Adrenal gland (tissue), 5 donors: ENCODE data around the gene ZNF516.

Experiments used
- CTCF ChIP-seq, 6 experiments: fragments of 450-650 bp in 4 of 6; fragments of 200-600 bp in 2 of 6; sonication (generic) in 1 of 6; IDR thresholded peaks; 1 replicate in 5 of 6; 2 replicates in 1 of 6; pipeline versions ENCODE4 v1.5.1 to v1.8.0; 2016 to 2021; ENCODE audit warnings: antibody characterized with exemption in 6 of 6, mild to moderate bottlenecking in 2 of 6, moderate library complexity in 1 of 6
- POLR2A ChIP-seq, 2 donors: fragments of 450-650 bp; IDR thresholded peaks; one replicate each; pipeline ENCODE4 v1.6.1; 2017; ENCODE audit warnings: antibody characterized with exemption in 2 of 2, mild to moderate bottlenecking in 2 of 2, moderate library complexity in 1 of 2
- donor health status: DM: no; HTN: no; CAD: no.

DNA sequence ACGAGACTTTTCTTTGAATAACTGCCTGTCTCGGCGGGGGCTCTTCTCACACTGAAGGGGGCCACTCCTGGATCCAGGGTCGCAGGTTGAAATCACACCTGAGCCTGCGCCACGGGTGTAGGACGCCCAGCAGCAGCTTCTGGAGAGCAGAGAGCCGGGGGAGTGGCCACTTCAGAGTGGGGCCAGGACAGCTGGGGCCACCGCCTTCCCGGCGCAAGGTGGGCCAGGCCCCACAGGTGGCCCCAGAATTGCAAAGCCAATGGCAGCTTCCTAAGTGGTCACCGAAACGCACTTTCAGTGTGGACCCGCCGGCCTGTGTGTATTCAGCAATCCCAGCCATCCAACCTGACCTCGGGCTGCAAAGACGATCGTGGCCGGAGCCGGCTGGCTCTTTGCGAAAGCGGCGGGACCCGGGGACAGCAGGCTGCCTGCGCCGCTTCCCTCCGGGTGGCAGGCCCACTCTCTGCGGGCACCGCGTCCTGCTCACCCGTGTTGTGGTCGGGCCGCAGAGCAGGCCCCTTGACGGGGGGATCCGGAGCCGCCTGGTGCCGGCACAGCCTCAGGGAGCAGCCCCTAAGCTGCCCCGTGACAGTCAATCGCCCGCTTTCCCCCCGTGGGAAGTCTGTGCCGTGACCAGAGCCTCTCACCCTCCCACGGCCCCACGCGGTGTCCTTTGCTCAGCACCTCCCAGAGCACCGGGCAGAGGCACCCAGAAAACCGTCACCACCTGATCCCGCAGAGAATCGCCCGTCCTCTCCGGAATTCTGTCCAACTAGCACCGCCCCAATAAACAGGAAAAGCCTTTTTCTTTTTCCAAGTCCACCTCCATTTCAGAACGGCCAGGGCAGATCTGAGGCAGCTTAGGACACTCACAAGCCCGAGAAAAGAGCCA lies 144.7 kb downstream of the ZNF516 start:
- TF ChIP-seq CTCF (IDR thresholded peaks at IDR 0.05) (no peak), POLR2A (IDR thresholded peaks at IDR 0.05) (no peak)
